ENCODE measurements around the gene GOLIM4. TPM values are rescaled to one million over a fixed set of nuclear protein-coding genes. Genes with fewer than 3 reads are reported as not detected.

GOLIM4 gene
- total RNA-seq, 1 experiment from 2014 or later, result 17.4 TPM

- CTCF ChIA-PET, result no interaction called here
- BruUV-seq (replicated peaks), result no TSS peak
- POLR2A ChIA-PET, result no interaction called here
- Mint-ChIP-seq H3K4me1 (ENCODE audit: low read depth, unreplicated experiment) (peaks cover 8% of the 10 kb centered on the region), H3K27me3 (ENCODE audit: insufficient read depth, unreplicated experiment) (no peaks in the 10 kb centered on the region), H3K27ac (ENCODE audit: unreplicated experiment) (no peak overlapping the region), H3K9me3 (ENCODE audit: unreplicated experiment) (no peaks in the 10 kb centered on the region), H3K36me3 (ENCODE audit: insufficient read depth, unreplicated experiment) (no peaks in the 10 kb centered on the region), H3K4me3 (ENCODE audit: unreplicated experiment) (no peak overlapping the region)
- no peak for TF ChIP-seq CTCF (IDR thresholded peaks at IDR 0.05; ENCODE audit: insufficient read depth in 1 of 2, low read depth in 1 of 2, low read length in 1 of 2, severe bottlenecking in 1 of 2, unreplicated experiment in 1 of 2)
- peaks cover 26% of the 10 kb centered on the region for H3K4me1 ChIP-seq
- H3K4me3 ChIP-seq (ENCODE audit: low read depth, low read length), result no peak overlapping the region
- H3K36me3 ChIP-seq (ENCODE audit: control insufficient read depth, insufficient read depth, low read length), result no peaks in the 10 kb centered on the region
- no peak for DNase-seq
- no peaks in the 10 kb centered on the region for H3K9me3 ChIP-seq
- intact Hi-C loops (cut with micrococcal nuclease; ENCODE audit: unreplicated experiment), result no loop called here
- H3K27me3 ChIP-seq (replicated peaks; ENCODE audit: control insufficient read depth, insufficient read depth, low read length), result no peaks in the 10 kb centered on the region
These were observed 15.1 kb downstream of the GOLIM4 start for GRCh38 chr3:168080499-168081170.

- no peak overlapping the region for H3K4me3 ChIP-seq (ENCODE audit: low read depth, low read length)
- no peak for TF ChIP-seq CTCF (IDR thresholded peaks at IDR 0.05; ENCODE audit: insufficient read depth in 1 of 2, low read depth in 1 of 2, low read length in 1 of 2, severe bottlenecking in 1 of 2, unreplicated experiment in 1 of 2)
- H3K9me3 Mint-ChIP-seq (ENCODE audit: unreplicated experiment), result no peaks in the 10 kb centered on the region
- peaks cover 8% of the 10 kb centered on the region for H3K4me1 Mint-ChIP-seq (ENCODE audit: low read depth, unreplicated experiment)
- no peaks in the 10 kb centered on the region for H3K36me3 Mint-ChIP-seq (ENCODE audit: insufficient read depth, unreplicated experiment)
- no peaks in the 10 kb centered on the region for H3K9me3 ChIP-seq
- no TSS peak for BruUV-seq (replicated peaks)
- H3K36me3 ChIP-seq (ENCODE audit: control insufficient read depth, insufficient read depth, low read length), result no peaks in the 10 kb centered on the region
- no peak for DNase-seq
- no peaks in the 10 kb centered on the region for H3K27me3 Mint-ChIP-seq (ENCODE audit: insufficient read depth, unreplicated experiment)
- CTCF ChIA-PET, result no interaction called here
- POLR2A ChIA-PET, result no interaction called here
- intact Hi-C loops (cut with micrococcal nuclease; ENCODE audit: unreplicated experiment), result no loop called here
- H3K27ac Mint-ChIP-seq (ENCODE audit: unreplicated experiment), result no peak overlapping the region
- H3K4me1 ChIP-seq, result peaks cover 25% of the 10 kb centered on the region
- no peaks in the 10 kb centered on the region for H3K27me3 ChIP-seq (replicated peaks; ENCODE audit: control insufficient read depth, insufficient read depth, low read length)
- no peak overlapping the region for H3K4me3 Mint-ChIP-seq (ENCODE audit: unreplicated experiment)
These were observed 15.7 kb downstream of the GOLIM4 start for GRCh38 chr3:168080022-168080421.

- CTCF ChIA-PET, result no interaction called here
- Histone ChIP-seq H3K36me3 (ENCODE audit: control insufficient read depth, insufficient read depth, low read length) (no peaks in the 10 kb centered on the region), H3K4me3 (ENCODE audit: low read depth, low read length) (no peak overlapping the region), H3K9me3 (no peaks in the 10 kb centered on the region), H3K4me1 (peaks cover 7% of the 10 kb centered on the region; the same call in 1 of the 2 replicates), H3K27me3 (replicated peaks; ENCODE audit: control insufficient read depth, insufficient read depth, low read length) (no peaks in the 10 kb centered on the region)
- H3K4me3 Mint-ChIP-seq (ENCODE audit: unreplicated experiment), result no peak overlapping the region
- H3K27ac Mint-ChIP-seq (ENCODE audit: unreplicated experiment), result no peak overlapping the region
- H3K9me3 Mint-ChIP-seq (ENCODE audit: unreplicated experiment), result no peaks in the 10 kb centered on the region
- no peaks in the 10 kb centered on the region for H3K27me3 Mint-ChIP-seq (ENCODE audit: insufficient read depth, unreplicated experiment)
- BruUV-seq (replicated peaks), result no TSS peak
- no peak for DNase-seq
- POLR2A ChIA-PET, result no interaction called here
- H3K36me3 Mint-ChIP-seq (ENCODE audit: insufficient read depth, unreplicated experiment), result no peaks in the 10 kb centered on the region
- no peak for TF ChIP-seq CTCF (IDR thresholded peaks at IDR 0.05; ENCODE audit: insufficient read depth in 1 of 2, low read depth in 1 of 2, low read length in 1 of 2, severe bottlenecking in 1 of 2, unreplicated experiment in 1 of 2)
- intact Hi-C loops (cut with micrococcal nuclease; ENCODE audit: unreplicated experiment), result no loop called here
- H3K4me1 Mint-ChIP-seq (ENCODE audit: low read depth, unreplicated experiment), result no peaks in the 10 kb centered on the region
These were observed 18.6 kb downstream of the GOLIM4 start for GRCh38 chr3:168077091-168077490.
